Transverse colon (tissue), 4 donors: Measurements from ENCODE around the gene SLC39A5. TPM values are rescaled to one million over a fixed set of nuclear protein-coding genes. Genes with fewer than 3 reads are reported as not detected.
"Not testable (repeated sequence)": the region's sequence is repeated elsewhere in the genome, so short reads cannot be mapped to it uniquely, and the experiment has no call there.

ENCODE experiments used
- DNase-seq: peaks from one replicate; pipeline ENCODE4 v3.0.0-alpha.2; 2019
- H3K27ac ChIP-seq, 4 donors: fragments of 200-600 bp; sonication (generic); 2 replicates each; pipeline ENCODE4 v1.5.1; 2016 to 2018; ENCODE audit warnings: inconsistent platforms in 4 of 4
- H3K27me3 ChIP-seq: fragments of 200-600 bp; sonication (generic); 2 replicates; pipeline ENCODE4 v1.5.1; 2017; ENCODE audit warnings: inconsistent platforms
- H3K36me3 ChIP-seq, 4 donors: fragments of 200-600 bp; sonication (generic); 2 replicates each; pipeline ENCODE4 v1.5.1; 2017 to 2019; ENCODE audit warnings: inconsistent platforms in 4 of 4
- H3K4me1 ChIP-seq, 4 donors: fragments of 200-600 bp; sonication (generic); 2 replicates each; pipeline ENCODE4 v1.5.1; 2017 to 2020; ENCODE audit warnings: inconsistent platforms in 4 of 4
- H3K4me3 ChIP-seq, 4 donors: fragments of 200-600 bp; sonication (generic); 1 replicate in 1 of 4; 2 replicates in 3 of 4; pipeline versions ENCODE4 v1.5.1 to v1.6.1; 2017 to 2019; ENCODE audit warnings: inconsistent platforms in 4 of 4
- H3K9me3 ChIP-seq, 2 donors: fragments of 200-600 bp; sonication (generic); 2 replicates each; pipeline ENCODE4 v1.5.1; 2017 to 2019; ENCODE audit warnings: inconsistent platforms in 2 of 2
- EP300 ChIP-seq: sonication (generic); formaldehyde crosslinking; IDR thresholded peaks from one replicate; pipeline ENCODE4 v1.6.1; 2017; ENCODE audit warnings: antibody characterized with exemption, low read depth
- POLR2A ChIP-seq: fragments of 450-650 bp; IDR thresholded peaks from one replicate; pipeline ENCODE4 v1.6.1; 2016; ENCODE audit warnings: antibody characterized with exemption, mild to moderate bottlenecking, moderate library complexity
- POLR2AphosphoS5 ChIP-seq, 3 donors: sonication (generic); formaldehyde crosslinking; IDR thresholded peaks; one replicate each; pipeline ENCODE4 v1.6.1; 2016; ENCODE audit warnings: antibody characterized with exemption in 3 of 3
- WGBS, 2 donors: methylation state at CpG; one replicate each; pipeline ENCODE4 v1.1.5; 2018; ENCODE audit warnings: low coverage in 1 of 2; 5-methylcytosine and 5-hydroxymethylcytosine counted together
- in situ Hi-C, 4 donors: fragments of 200-750 bp; cut with MboI; loops; one replicate each; pipeline versions ENCODE4 v1.15.0 to v1.15.1; 2017; ENCODE audit warnings: low sequenced_read_pairs in 3 of 4, low pct_ligation_motif_present in 1 of 4, low pct_unique_long_range_greater_than_20kb in 1 of 4
- intact Hi-C: fragments of 100-400 bp; cut with DNase I; formaldehyde crosslinking; loops from one replicate; pipeline ENCODE4 v1.15.1; 2023; ENCODE audit warnings: low total_unique reads
- total RNA-seq, 4 donors: library from RNA; depleted of rRNA; stranded (reverse); fragments of >200 nt; gene quantifications; one replicate each; pipeline ENCODE4 v1.1.0, GENCODE V29; 2016
- TF ChIP-seq, protein P1 (sequence below), 5 experiments: fragments of 200-600 bp in 3 of 5; fragments of 450-650 bp in 2 of 5; sonication (generic) in 3 of 5; IDR thresholded peaks; 1 replicate in 2 of 5; 2 replicates in 3 of 5; pipeline ENCODE4 v1.5.1; 2016 to 2017; ENCODE audit warnings: antibody characterized with exemption in 5 of 5, inconsistent platforms in 3 of 5, mild to moderate bottlenecking in 2 of 5, moderate library complexity in 1 of 5

Gene SLC39A5
- total RNA-seq, 4 donors from 2014 or later, result 225 to 325 (median 283) TPM

DNA sequence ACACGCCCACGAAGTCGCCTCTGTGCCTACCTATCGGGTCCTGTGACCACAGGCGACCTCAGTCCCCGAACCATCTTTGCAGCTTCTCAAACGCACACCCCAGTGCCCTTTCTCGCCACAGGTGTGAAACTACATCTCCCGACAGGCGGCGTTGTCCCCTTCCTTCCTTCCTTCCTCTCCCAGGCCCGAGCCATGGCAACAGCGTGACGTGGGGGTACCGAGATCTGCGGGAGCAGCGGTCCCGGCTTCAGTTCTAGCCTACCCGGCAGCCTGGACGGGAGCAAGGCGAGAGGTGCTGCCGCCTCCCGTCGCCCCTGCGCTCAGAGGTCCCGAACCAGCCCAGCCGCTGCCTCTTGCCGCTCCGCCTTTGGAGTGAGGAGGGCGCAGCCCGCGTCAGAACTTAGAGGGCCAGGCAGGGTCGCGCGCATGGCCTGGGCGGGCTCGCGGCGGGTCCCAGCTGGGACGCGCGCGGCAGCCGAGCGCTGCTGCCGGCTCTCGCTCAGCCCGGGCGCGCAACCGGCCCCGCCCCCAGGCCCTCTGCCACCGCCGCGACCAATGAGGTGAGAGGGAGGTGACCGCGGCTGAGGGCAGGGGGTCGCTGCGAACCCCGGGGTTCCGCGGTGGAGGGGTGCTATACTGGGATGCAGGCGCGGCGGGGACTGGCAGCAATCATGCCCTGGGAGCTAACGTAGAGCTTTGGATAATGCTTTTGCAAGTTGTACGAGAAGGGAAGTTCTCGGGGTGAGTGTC is 37.0 kb downstream of the SLC39A5 start, which contains the start of gene COQ10A:
Gene COQ10A (plus strand): TSS at position 250 of the 750 bp plus-strand sequence. CDS start 177 bp downstream, at position 427.
- peak within 1 kb of the TSS; percentile 92 to 96 (median 96) for H3K27ac ChIP-seq
- WGBS, 2 donors, result 0 to 1% methylated on average over 3 to 56 of the region's 68 CpGs
- no peaks in the 10 kb centered on the region for H3K9me3 ChIP-seq
- H3K4me3 ChIP-seq, result peak within 1 kb of the TSS; percentile 55 to 80 (median 58)
- in situ Hi-C loops, result no loop called here
- intact Hi-C loops, result no loop called here
- H3K4me1 ChIP-seq, result peaks cover 5 to 14% (median 12%) of the 10 kb centered on the region in 4 donors
- no peaks in the 10 kb centered on the region for H3K27me3 ChIP-seq
- DNase-seq, result peak; percentile 93
- TF ChIP-seq, protein P1, sequence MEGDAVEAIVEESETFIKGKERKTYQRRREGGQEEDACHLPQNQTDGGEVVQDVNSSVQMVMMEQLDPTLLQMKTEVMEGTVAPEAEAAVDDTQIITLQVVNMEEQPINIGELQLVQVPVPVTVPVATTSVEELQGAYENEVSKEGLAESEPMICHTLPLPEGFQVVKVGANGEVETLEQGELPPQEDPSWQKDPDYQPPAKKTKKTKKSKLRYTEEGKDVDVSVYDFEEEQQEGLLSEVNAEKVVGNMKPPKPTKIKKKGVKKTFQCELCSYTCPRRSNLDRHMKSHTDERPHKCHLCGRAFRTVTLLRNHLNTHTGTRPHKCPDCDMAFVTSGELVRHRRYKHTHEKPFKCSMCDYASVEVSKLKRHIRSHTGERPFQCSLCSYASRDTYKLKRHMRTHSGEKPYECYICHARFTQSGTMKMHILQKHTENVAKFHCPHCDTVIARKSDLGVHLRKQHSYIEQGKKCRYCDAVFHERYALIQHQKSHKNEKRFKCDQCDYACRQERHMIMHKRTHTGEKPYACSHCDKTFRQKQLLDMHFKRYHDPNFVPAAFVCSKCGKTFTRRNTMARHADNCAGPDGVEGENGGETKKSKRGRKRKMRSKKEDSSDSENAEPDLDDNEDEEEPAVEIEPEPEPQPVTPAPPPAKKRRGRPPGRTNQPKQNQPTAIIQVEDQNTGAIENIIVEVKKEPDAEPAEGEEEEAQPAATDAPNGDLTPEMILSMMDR (IDR thresholded peaks at IDR 0.05), result peak; percentile 66 to 91 (median 74)
- no peak for TF ChIP-seq EP300
- peak; percentile 81 for TF ChIP-seq POLR2A
- peak; percentile 90 to 93 (median 91) for TF ChIP-seq POLR2AphosphoS5 (IDR thresholded peaks at IDR 0.05)
- peaks cover 0 to 8% (median 4%) of the 10 kb centered on the region in 4 donors for H3K36me3 ChIP-seq

DNA sequence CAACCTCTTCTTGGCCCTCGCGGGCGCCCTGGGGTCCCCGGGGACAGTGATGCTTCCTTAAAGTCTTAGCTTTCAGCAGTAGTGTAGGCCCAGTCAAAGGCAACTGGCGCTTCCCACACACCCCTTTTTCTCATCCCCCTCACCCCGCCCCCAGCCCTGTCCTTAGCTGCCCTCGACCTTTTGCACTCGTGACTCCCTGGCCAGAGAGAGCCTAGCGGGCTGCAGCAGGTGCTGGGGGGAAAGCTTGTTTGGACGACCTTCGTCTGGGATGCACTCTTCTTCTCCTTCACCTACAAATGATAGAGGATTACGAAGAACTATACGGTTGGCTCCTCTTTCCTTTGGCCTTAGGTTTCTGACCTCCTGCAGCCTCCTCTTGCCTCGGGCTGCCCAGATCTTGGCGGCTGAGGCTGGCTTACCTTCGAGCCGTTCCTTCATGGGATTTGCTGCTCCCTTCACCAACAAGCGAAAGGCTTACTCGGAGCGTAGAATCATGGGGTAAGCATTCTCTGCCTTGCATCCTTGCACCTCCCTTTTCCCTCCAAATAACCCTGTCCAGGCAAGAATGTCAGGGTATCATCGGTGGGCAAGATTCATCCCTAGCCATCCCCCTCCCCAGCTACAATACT is 37.7 kb downstream of the SLC39A5 start:
- H3K4me1 ChIP-seq, result peaks cover 5 to 14% (median 12%) of the 10 kb centered on the region in 4 donors
- no peaks in the 10 kb centered on the region for H3K27me3 ChIP-seq
- peak overlapping the region; percentile 92 to 96 (median 96) for H3K27ac ChIP-seq
- peak overlapping the region; percentile 55 to 80 (median 58) for H3K4me3 ChIP-seq
- peaks cover 0 to 15% (median 7%) of the 10 kb centered on the region in 4 donors for H3K36me3 ChIP-seq
- 22 to 50% methylated on average over 1 to 21 of the region's 21 CpGs for WGBS, 2 donors
- no peak for TF ChIP-seq POLR2AphosphoS5 (IDR thresholded peaks at IDR 0.05)
- TF ChIP-seq, protein P1 (IDR thresholded peaks at IDR 0.05), result no peak
- TF ChIP-seq EP300, result no peak
- no peak for TF ChIP-seq POLR2A
- intact Hi-C loops, result no loop called here
- in situ Hi-C loops, result no loop called here
- H3K9me3 ChIP-seq, result no peaks in the 10 kb centered on the region
- DNase-seq, result no peak

GRCh38 chr12:56271031-56271430 is 41.2 kb downstream of the SLC39A5 start:
- H3K4me3 ChIP-seq, result no peak overlapping the region
- H3K9me3 ChIP-seq, result no peaks in the 10 kb centered on the region
- no peak for DNase-seq
- TF ChIP-seq EP300, result no peak
- TF ChIP-seq, protein P1 (IDR thresholded peaks at IDR 0.05), result peak in 2 of 5 experiments; percentile 10 to 12
- H3K27ac ChIP-seq, result no peak overlapping the region
- in situ Hi-C loops (no loop called here), intact Hi-C loops (no loop called here)
- peaks cover 0 to 48% (median 23%) of the 10 kb centered on the region in 4 donors for H3K36me3 ChIP-seq
- peaks cover 3 to 14% (median 9%) of the 10 kb centered on the region in 4 donors for H3K4me1 ChIP-seq
- H3K27me3 ChIP-seq, result no peaks in the 10 kb centered on the region
- WGBS, 2 donors, result 15% methylated on average over 1 of the region's 1 CpG; no CpG with 5 or more reads in 1 of the 2 donors

DNA sequence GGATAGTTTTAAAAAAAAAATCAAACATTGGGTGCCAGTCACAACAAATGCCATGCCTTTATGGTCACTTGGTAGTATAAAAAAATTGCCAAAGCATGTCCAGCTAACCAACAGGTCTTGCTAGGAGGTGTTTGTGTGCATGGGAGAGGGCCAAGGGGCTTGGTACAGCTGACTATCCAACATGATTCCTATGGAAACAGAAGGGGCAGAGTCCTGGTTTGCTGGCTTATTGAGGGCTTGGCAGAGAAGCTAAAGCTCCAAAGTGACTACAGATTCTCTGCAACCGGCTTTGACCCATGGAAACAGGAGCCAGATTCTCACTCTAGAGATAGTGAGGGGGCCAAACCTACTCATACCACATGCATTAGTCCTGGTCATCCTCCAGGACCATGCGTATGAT is 42.6 kb downstream of the SLC39A5 start:
- H3K9me3 ChIP-seq, H3K27ac ChIP-seq, H3K4me1 ChIP-seq, DNase-seq, H3K27me3 ChIP-seq, in situ Hi-C loops, intact Hi-C loops, H3K4me3 ChIP-seq: not testable (repeated sequence)
- WGBS, 2 donors, result 89% methylated on average over 2 of the region's 2 CpGs; no CpG with 5 or more reads in 1 of the 2 donors
- peaks cover 1 to 57% (median 28%) of the 10 kb centered on the region in 4 donors for H3K36me3 ChIP-seq
